Activated CD4-positive, CD25-positive, alpha-beta regulatory T cell (primary cell): Measurements from ENCODE around the gene CRHBP.
"Not testable (repeated sequence)": the region's sequence is repeated elsewhere in the genome, so short reads cannot be mapped to it uniquely, and the experiment has no call there.

ENCODE experiments used
- DNase-seq, 4 experiments: peaks; one replicate each; lab custom pipeline; 2025; lab: John Stamatoyannopoulos, UW

CRHBP gene, protein sequence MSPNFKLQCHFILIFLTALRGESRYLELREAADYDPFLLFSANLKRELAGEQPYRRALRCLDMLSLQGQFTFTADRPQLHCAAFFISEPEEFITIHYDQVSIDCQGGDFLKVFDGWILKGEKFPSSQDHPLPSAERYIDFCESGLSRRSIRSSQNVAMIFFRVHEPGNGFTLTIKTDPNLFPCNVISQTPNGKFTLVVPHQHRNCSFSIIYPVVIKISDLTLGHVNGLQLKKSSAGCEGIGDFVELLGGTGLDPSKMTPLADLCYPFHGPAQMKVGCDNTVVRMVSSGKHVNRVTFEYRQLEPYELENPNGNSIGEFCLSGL

GRCh38 chr5:76952795-76953536 is at the start of gene CRHBP:
Gene CRHBP, plus strand, starts transcription at chr5:76953045. Its CDS starts 90 bp downstream, at chr5:76953135.
- DNase-seq = no peak

DNA sequence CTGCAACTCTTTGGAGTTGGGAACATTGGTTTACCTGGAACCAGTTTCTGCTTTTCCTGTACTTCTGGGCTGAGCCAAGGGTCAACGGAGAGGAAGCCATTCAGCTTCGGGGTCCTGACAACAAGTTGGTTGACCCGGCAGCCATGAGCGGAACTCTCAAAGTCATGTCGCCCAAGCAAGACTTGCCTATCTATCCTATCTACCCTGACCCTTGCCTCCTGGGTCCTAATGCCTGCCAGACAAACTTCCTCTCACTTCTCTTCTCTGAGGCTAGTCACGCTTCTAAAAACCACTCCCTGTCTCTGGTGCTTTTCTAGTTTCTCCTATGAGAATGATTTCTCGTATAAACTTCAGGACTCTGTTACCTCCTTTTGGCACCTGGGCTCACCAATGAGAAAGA is 44.7 kb upstream of the CRHBP start:
- DNase-seq = no peak

DNA sequence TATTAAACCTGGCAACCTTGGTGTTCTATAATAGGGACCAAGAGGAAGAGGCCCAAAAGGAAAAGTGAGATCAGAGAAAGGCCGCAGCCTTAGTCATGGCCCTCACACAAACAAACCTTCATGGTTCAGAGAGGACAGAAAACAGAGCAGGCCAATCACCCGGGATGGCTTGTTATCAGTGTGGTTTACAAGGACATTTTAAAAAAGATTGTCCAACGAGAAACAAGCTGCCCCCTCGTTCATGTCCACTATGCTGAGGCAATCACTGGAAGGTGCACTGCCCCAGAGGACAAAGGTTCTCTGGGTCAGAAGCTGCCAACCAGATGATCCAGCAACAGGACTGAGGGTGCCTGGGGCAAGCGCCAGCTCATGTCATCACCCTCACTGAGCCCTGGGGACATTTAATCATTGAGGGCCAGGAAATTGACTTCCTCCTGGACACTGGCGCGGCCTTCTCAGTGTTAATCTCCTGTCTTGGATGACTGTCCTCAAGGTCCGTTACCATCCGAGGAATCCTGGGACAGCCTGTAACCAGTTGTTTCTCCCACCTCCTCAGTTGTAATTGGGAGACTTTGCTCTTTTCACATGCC is 42.4 kb upstream of the CRHBP start:
- DNase-seq = not testable (repeated sequence)

DNA sequence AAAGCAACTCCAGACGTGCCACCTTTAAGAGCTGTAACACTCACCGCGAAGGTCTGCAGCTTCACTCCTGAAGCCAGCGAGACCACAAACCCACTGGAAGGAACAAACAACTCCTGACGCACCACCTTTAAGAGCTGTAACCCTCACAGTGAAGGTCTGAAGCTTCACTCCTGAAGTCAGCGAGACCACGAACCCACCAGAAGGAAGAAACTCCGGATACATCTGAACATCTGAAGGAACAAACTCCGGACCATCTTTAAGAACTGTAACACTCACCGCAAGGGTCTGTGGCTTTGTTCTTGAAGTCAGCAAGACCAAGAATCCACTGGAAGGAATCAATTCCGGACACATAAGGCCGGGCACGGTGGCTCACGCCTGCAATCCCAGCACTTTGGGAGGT is 38.2 kb upstream of the CRHBP start:
- not testable (repeated sequence) for DNase-seq

DNA sequence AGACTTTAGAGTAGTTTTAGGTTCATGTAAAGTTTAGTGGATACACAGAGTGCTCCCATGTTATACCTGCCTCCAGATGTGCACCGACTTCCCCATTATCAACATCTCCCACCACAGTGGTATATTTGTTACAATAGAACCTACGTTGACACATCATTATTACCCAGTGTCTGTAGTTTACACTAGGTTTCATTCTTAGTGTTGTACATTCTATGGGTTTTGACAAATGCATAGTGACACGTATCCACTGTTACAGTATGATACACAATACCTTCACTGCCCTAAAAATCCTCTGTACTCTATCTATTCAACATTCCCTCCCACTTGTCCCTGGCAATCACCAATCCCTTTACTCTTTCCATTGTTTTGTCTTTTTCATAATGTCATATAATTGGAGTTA is 34.3 kb upstream of the CRHBP start:
- DNase-seq = no peak

GRCh38 chr5:76920491-76920890 is 32.4 kb upstream of the CRHBP start:
- DNase-seq = no peak

GRCh38 chr5:76926329-76927105 is 26.3 kb upstream of the CRHBP start:
- DNase-seq = no peak

- no peak for DNase-seq
These were observed 24.9 kb upstream of the CRHBP start for GRCh38 chr5:76927961-76928360.

DNA sequence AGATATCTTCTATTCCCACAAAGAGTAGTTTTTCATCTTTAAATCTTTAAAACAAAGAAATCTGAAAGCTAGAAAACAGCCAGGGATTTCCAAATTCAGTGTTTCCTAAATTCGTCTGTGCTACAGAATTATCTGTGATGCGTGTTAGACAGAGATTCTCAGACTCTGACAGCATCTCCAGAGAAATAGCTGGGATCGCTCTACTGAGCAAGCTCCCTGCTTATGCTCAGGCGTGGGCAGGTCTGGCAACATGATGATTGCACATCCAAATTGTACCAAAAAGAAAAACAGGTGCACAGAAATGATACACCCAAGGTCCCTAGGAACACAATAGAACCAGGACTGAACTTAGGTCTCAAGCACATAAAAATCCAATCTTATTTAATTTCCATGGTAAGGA is 22.8 kb upstream of the CRHBP start:
- DNase-seq = no peak

GRCh38 chr5:76938177-76938576 is 14.7 kb upstream of the CRHBP start:
- no peak for DNase-seq

GRCh38 chr5:76941000-76941399 is 11.8 kb upstream of the CRHBP start:
- no peak for DNase-seq

DNA sequence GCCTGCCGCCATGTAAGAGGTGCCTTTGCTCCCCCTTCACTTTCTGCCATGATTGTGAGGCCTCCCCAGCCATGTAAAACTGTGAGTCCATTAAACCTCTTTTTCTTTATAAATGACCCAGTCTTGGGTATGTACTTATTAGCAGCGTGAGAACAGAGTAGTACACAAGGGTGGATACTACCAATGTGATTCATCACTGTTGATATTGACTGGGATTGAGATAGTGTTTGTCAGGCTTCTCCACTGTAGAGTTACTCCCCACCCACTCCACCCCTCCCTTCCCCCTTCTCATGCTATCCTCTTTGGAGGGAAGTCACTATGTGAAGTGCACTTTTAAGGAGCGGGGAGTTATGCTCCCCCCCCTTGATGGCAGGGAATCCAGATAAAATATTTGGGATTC is 11.4 kb upstream of the CRHBP start:
- no peak for DNase-seq

GRCh38 chr5:76942581-76942980 is 10.3 kb upstream of the CRHBP start:
- no peak for DNase-seq

DNA sequence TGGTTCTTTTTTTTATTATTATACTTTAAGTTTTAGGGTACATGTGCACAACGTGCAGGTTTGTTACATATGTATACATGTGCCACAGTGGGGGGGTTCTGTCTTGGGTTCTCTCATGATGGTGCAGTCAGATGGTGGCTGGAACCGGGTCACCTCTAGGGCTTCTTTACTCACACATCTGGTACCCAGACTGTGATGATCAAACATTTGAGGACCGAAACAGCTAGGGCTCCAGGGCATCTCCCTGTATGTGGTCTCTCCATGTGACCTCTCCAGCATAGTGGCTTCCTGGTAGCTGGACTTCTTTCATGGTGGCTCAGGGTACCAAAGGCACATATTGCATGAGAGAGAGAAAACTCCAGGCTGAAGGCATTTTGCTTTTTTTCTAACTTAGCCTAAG is 9.8 kb upstream of the CRHBP start:
- no peak for DNase-seq

GRCh38 chr5:76944638-76945037 is 8.2 kb upstream of the CRHBP start:
- no peak for DNase-seq

DNA sequence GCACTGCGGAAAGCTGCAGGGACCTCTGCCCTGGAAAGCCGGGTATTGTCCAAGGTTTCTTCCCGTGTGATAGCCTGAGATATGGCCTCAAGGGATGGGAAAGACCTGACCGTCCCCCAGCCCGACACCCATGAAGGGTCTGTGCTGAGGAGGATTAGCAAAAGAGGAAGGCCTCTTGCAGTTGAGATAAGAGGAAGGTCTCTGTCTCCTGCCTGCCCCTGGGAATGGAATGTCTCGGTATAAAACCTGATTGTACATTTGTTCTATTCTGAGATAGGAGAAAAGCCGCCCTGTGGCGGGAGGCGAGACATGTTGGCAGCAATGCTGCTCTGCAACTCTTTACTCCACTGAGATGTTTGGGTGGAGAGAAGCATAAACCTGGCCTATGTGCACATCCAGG is 7.6 kb upstream of the CRHBP start:
- not testable (repeated sequence) for DNase-seq

GRCh38 chr5:76946090-76946489 is 6.8 kb upstream of the CRHBP start:
- DNase-seq = no peak

- DNase-seq = no peak
These were observed 5.8 kb upstream of the CRHBP start for GRCh38 chr5:76947082-76947503.

DNA sequence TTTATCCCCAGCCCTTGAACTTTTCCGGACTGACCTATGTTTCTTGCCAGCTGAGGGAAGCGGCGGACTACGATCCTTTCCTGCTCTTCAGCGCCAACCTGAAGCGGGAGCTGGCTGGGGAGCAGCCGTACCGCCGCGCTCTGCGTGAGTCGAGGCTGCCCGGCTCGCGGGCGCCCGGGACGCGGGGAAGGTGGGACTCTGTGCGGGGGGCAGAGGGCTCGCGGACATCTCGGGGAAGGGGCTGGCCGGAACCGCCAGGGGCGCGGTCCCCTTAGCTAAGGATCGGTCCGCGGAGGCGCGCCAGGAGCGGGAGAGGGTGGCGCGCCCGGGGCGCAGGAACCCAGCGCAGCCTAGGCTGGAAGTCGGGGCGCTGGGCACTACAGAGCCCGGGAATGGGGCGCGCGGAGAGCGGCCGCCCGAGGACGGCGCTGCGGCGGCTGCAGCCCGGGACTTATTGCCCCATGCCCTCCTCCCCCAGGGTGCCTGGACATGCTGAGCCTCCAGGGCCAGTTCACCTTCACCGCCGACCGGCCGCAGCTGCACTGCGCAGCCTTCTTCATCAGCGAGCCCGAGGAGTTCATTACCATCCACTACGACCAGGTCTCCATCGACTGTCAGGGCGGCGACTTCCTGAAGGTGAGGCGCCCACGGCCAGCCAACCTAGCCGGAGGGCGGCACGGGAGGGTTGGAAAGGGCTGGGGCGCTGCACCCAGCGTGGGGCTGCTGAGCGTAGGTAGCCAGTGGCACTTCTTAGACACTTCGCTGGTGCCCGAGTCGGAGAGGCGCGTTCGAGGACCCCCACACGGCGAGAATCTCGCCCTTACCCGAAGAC is 922 bp downstream of the CRHBP start:
- DNase-seq = no peak

DNA sequence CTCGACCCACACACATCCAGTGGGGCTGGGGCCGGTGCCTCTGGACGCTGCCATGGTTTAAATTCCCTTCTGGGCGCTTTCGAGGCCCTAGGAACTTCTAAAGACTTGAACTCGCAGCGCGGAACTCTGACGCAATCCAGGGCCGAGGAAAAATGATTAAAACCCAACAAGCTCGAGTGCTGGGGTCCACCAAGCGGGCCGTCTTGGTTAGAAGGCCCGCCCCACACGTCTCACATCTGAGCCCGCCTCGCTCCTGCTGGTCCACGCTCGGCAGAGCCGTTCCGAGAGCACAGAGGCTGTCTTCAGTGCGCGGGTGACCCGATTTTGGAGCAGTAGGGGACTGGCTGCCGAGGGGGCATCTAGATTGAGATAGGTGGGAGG is 1.5 kb downstream of the CRHBP start:
- DNase-seq = no peak

DNA sequence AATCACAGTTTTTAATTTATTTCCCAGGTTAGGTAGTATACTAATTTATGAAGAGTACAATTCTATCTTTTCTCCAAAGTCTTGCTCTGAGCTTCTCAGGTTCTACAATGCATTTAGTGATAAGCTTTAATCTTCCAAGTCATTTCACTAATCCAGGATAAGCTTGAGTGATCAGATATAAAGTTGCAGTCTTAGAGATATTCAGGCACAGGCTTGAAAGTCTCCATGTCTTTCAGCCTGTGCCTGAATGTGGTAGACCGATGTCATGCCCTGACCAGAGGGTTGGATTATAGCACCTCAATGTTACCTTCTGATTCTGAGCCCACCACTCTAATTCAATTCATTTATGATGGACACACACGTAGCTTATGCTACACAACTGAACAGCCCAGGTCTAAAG is 3.2 kb downstream of the CRHBP start:
- DNase-seq = no peak
